Ishikawa (cell line): ENCODE data around the gene AGAP1.

Source experiments
- CEBPB ChIP-seq: IDR thresholded peaks from 2 replicates; pipeline ENCODE4 v1.6.1; 2012
- CREB1 ChIP-seq: IDR thresholded peaks from 2 replicates; pipeline ENCODE4 v1.6.1; 2012; ENCODE audit warnings: low read depth
- EGR1 ChIP-seq: IDR thresholded peaks from 2 replicates; pipeline ENCODE4 v1.6.1; 2012
- EP300 ChIP-seq: IDR thresholded peaks from 2 replicates; pipeline ENCODE4 v1.6.1; 2012; ENCODE audit warnings: borderline replicate concordance
- FOXM1 ChIP-seq: IDR thresholded peaks from 2 replicates; pipeline ENCODE4 v1.6.1; 2012; ENCODE audit warnings: low read depth, borderline replicate concordance
- MAX ChIP-seq: IDR thresholded peaks from 2 replicates; pipeline ENCODE4 v1.6.1; 2012
- NFIC ChIP-seq: IDR thresholded peaks from 2 replicates; pipeline ENCODE4 v1.6.1; 2012
- RAD21 ChIP-seq: IDR thresholded peaks from 2 replicates; pipeline ENCODE4 v1.6.1; 2012; ENCODE audit warnings: low read depth
- REST ChIP-seq: IDR thresholded peaks from 2 replicates; pipeline ENCODE4 v1.6.1; 2012; ENCODE audit warnings: low read depth, mild to moderate bottlenecking
- TAF1 ChIP-seq: IDR thresholded peaks from 2 replicates; pipeline ENCODE4 v1.6.1; 2012; ENCODE audit warnings: low read depth, mild to moderate bottlenecking
- TCF12 ChIP-seq: IDR thresholded peaks from 2 replicates; pipeline ENCODE4 v1.6.1; 2012; ENCODE audit warnings: low read depth
- TEAD4 ChIP-seq: IDR thresholded peaks from 2 replicates; pipeline ENCODE4 v1.6.1; 2012
- USF1 ChIP-seq: IDR thresholded peaks from 2 replicates; pipeline ENCODE4 v1.6.1; 2012
- YY1 ChIP-seq: IDR thresholded peaks from 2 replicates; pipeline ENCODE4 v1.6.1; 2012; ENCODE audit warnings: low read depth
- ZBTB7A ChIP-seq: IDR thresholded peaks from 2 replicates; pipeline ENCODE4 v1.6.1; 2012; ENCODE audit warnings: low read depth

AGAP1 gene

GRCh38 chr2:235598026-235598425 lies 104.2 kb downstream of the AGAP1 start:
- TF ChIP-seq USF1 = no peak
- no peak for TF ChIP-seq REST

DNA sequence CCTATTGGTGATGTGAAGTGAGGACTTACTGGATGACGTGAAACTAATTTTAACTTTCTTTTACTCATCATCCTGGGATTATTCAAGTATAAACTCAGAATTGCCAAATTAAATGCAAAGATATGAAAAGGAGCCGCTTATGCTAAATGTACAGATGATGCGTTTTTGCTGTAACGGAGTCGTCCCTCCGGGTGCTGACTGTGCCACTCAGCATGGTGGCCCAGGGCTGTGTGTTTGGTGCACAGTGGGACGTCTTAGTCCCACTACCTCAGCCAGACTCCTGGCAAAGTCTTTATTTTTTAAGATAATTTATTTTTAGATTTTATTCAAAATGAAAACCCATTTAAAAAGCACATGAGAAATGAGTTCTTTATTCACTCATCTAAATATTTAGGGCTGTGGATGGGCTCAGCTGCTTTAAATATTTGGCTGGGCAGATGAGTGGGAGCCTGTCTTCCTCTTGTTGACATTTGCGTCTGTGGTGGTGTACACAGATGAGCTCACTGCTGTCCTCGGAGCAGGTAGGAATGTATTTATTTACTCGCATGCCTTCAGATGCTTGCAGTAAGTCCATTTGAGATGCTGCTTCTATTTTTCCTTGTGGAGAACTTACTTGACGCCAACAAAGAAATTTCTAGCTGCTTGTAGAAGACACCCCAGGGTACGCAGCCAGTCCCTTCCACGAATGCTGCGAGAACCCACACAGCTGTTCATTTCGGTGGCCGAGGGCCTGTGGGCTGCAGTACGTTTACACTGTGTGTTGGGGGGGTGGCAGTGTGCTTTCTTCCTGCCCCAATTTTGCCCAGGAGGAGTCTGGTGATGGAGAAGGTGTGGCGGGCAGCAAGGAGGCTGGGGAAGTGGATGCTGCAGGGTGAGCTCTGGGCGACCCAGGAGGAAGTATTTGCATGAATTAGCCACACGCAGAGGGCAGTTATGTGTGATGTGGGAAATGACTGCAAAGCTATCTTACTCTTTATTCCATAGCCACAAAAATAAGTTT lies 105.0 kb downstream of the AGAP1 start:
- no peak for TF ChIP-seq ZBTB7A
- TF ChIP-seq REST = no peak
- no peak for TF ChIP-seq TEAD4
- no peak for TF ChIP-seq USF1
- TF ChIP-seq EGR1 = no peak
- TF ChIP-seq YY1 = no peak
- no peak for TF ChIP-seq EP300

DNA sequence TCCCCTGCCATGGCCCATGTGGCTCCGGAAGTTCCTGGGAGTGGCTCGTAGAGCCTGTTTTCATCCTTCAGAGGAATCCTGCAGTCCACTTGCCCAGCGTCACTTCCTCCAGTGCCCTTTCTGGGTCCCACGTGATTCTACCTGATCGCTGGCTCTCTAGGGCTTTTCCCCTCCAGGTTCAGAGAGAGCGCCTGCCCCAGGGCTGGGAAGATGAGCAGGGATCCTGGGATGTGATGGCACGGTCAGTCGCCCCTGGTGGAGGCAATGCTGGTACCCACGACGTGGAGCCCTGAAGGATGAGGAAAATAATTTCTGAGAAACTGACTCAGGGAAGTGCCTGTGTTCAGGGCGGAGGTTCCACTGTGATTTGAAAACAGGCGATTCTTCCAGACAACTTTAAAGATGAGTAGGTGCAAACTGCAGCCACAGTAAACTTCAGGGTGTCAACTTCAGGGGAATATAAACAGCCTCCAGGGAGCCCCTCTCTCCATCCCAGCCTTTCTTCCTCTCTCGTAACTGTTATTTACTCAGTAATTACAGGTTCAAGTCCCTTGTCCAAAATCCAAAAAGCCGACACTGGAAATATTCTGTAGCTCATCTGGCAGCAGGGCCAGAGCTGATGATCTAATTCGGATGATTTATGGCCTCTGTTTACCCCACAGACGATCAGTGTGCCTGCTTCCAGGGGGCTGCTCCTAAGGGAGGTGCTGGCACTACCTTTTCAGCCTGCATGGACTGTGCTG lies 105.9 kb downstream of the AGAP1 start:
- no peak for TF ChIP-seq NFIC
- no peak for TF ChIP-seq CEBPB
- no peak for TF ChIP-seq EGR1
- TF ChIP-seq RAD21 = no peak
- TF ChIP-seq YY1 = no peak
- TF ChIP-seq ZBTB7A = no peak
- TF ChIP-seq FOXM1 = no peak
- TF ChIP-seq TAF1 = no peak
- TF ChIP-seq USF1 = no peak
- TF ChIP-seq EP300 = no peak
- TF ChIP-seq MAX = no peak
- TF ChIP-seq CREB1 = no peak
- no peak for TF ChIP-seq REST

DNA sequence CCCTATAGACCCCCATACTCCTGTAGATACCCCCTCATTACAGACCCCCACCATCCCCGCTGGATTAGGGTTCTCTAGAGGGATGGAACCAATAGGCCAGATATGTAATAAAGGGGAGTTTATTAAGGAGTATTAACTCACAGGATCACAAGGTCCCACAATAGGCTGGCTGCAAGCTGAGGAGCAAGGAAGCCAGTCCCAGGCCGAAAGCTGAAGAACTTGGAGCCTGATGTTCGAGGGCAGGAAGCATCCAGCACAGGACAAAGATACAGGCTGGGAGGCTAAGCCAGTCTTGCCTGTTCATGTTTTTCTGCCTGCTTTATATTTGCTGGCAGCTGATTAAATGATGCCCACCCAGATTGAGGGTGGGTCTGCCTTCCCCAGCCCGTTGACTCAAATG lies 106.6 kb downstream of the AGAP1 start:
- TF ChIP-seq ZBTB7A = no peak
- no peak for TF ChIP-seq TCF12
- no peak for TF ChIP-seq CEBPB
- TF ChIP-seq CREB1 = no peak
- TF ChIP-seq TAF1 = no peak
- TF ChIP-seq REST = no peak
- no peak for TF ChIP-seq YY1
- no peak for TF ChIP-seq TEAD4
- no peak for TF ChIP-seq FOXM1
- no peak for TF ChIP-seq RAD21
- no peak for TF ChIP-seq USF1
- TF ChIP-seq EP300 = no peak
- no peak for TF ChIP-seq NFIC
- no peak for TF ChIP-seq MAX
- TF ChIP-seq EGR1 = no peak
